Left colon (tissue), 2 donors: Measurements from ENCODE around the gene THRAP3. TPM values are rescaled to one million over a fixed set of nuclear protein-coding genes. Genes with fewer than 3 reads are reported as not detected.

ENCODE experiments used
- total RNA-seq, 2 donors: library from RNA; stranded (reverse); fragmentation: NEBNext Ultra II Directional; extraction: Animal tissue kit (Norgen Biotek cat#: 25700); gene quantifications; one replicate each; pipeline ENCODE4 v1.2.1, GENCODE V29; 2021
- donor health status: DM: no; HTN: no; CAD: no.
- donor health status: DM: yes; HTN: yes; CAD: no.

THRAP3 gene
- total RNA-seq, 2 donors from 2014 or later, result 78.7 to 79.7 TPM

Other genes with a start within 250 kb of the THRAP3 start
- not detected for gene TEKT2, start 140.3 kb upstream of the THRAP3 start, total RNA-seq
- 10 to 100 TPM; 22.2 to 22.3 TPM for gene ADPRS, start 135.6 kb upstream of the THRAP3 start, total RNA-seq
- 1 to 10 TPM in 1 of 2 donors, under 1 TPM in 1; 0.55 to 1.8 TPM for gene COL8A2, start 99.2 kb upstream of the THRAP3 start, total RNA-seq
- gene TRAPPC3, start 75.0 kb upstream of the THRAP3 start, total RNA-seq, result 10 to 100 TPM; 62.4 to 63.0 TPM
- 10 to 100 TPM; 38.3 to 62.5 TPM for gene MAP7D1, start 68.3 kb upstream of the THRAP3 start, total RNA-seq
- gene SH3D21, start 81.9 kb downstream of the THRAP3 start, total RNA-seq, result 10 to 100 TPM; 14.6 to 30.6 TPM
- gene EVA1B, start 99.2 kb downstream of the THRAP3 start, total RNA-seq, result 1 to 10 TPM; 2.9 to 8.9 TPM
- gene STK40, start 161.5 kb downstream of the THRAP3 start, total RNA-seq, result 10 to 100 TPM; 55.6 to 67.0 TPM
- gene LSM10, start 173.5 kb downstream of the THRAP3 start, total RNA-seq, result 10 to 100 TPM; 24.1 to 24.2 TPM
- 1 to 10 TPM; 2.7 to 3.1 TPM for gene OSCP1, start 226.0 kb downstream of the THRAP3 start, total RNA-seq
- gene MRPS15, start 239.9 kb downstream of the THRAP3 start, total RNA-seq, result 10 to 100 TPM; 43.6 to 54.9 TPM